ENCODE measurements around the gene MYO18A. TPM values are rescaled to one million over a fixed set of nuclear protein-coding genes. Genes with fewer than 3 reads are reported as not detected.

MYO18A gene
- total RNA-seq, 1 experiment from 2014 or later: 37.2 TPM

DNA sequence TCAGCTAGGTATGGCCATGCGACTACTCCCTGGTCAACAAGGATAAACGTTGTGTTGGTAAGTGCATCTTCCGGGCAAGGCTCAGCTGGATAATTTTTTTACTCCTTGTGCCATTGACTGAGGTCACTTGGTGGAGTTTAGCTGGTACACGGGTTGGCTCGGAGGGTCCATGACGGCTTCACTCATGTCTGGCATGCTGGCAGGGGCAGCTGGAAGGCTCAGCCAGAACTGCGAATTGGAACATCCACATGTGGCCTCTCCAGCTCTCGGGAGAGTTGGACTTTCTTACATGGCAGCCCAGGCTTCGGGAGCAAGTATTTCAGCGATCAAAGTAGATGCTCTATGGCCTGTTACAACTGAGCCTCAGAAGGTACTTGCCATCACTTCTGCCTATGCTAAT is 35.0 kb upstream of the MYO18A start:
- no peak for DNase-seq (ENCODE audit: low read depth, low spot score)
- Histone ChIP-seq H2AFZ (ENCODE audit: low read depth, low read length, poor library complexity, severe bottlenecking) (no peak overlapping the region), H3K36me3 (ENCODE audit: control insufficient read depth in 1 of 2, insufficient read depth in 2 of 2, low read length in 2 of 2) (0 out of 4 replicates have a peak, but pooled peaks cover 0 to 4% of the 10 kb centered on the region in 2 experiments), H3K79me2 (ENCODE audit: insufficient read depth, low read length) (peaks cover 6% of the 10 kb centered on the region; the same call in 1 of the 2 replicates), H3K9me3 (ENCODE audit: control insufficient read depth in 1 of 2, insufficient read depth in 1 of 2, low read depth in 1 of 2, low read length in 2 of 2) (no peaks in the 10 kb centered on the region), H4K20me1 (ENCODE audit: insufficient read depth) (no peaks in the 10 kb centered on the region), H3K4me2 (ENCODE audit: low read length) (no peak overlapping the region), H3K4me1 (ENCODE audit: control insufficient read depth in 1 of 2, insufficient read depth in 2 of 2, low read length in 2 of 2) (peaks cover 0 to 9% of the 10 kb centered on the region in 2 experiments; a peak in 1 of 4 replicates), H3K9me2 (ENCODE audit: insufficient read depth) (no peaks in the 10 kb centered on the region), H3K9ac (ENCODE audit: low read length) (no peak overlapping the region), H3K27ac (ENCODE audit: low read depth, low read length) (no peak overlapping the region), H3K27me3 (ENCODE audit: insufficient read depth, low read length) (no peaks in the 10 kb centered on the region), H3K4me3 (replicated peaks in 1 of 2; ENCODE audit: low read depth in 1 of 2, low read length in 2 of 2) (no peak overlapping the region)
- CTCF ChIA-PET: interaction anchor here (1.2 kb wide), 1 partner anchor 66 kb away, joined by 3 read pairs; no protein-coding TSS in a partner anchor
- POLR2A ChIA-PET: interaction anchor here (0.7 to 1.5 kb wide), 2 partner anchors 35 to 66 kb away, joined by 3 to 6 read pairs; partner anchors contain the start of gene MYO18A
- no TSS peak for BruUV-seq (replicated peaks)
- ATAC-seq: no peak
- RAD21 ChIA-PET (ENCODE audit: low non-redundant PET in 1 of 2, low total read pairs in 2 of 2, uncharacterized antibody in 2 of 2, unreplicated experiment in 2 of 2): no interaction called here
- TF ChIP-seq, protein P1, sequence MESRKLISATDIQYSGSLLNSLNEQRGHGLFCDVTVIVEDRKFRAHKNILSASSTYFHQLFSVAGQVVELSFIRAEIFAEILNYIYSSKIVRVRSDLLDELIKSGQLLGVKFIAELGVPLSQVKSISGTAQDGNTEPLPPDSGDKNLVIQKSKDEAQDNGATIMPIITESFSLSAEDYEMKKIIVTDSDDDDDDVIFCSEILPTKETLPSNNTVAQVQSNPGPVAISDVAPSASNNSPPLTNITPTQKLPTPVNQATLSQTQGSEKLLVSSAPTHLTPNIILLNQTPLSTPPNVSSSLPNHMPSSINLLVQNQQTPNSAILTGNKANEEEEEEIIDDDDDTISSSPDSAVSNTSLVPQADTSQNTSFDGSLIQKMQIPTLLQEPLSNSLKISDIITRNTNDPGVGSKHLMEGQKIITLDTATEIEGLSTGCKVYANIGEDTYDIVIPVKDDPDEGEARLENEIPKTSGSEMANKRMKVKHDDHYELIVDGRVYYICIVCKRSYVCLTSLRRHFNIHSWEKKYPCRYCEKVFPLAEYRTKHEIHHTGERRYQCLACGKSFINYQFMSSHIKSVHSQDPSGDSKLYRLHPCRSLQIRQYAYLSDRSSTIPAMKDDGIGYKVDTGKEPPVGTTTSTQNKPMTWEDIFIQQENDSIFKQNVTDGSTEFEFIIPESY (IDR thresholded peaks at IDR 0.05; ENCODE audit: extremely low read depth, insufficient replicate concordance, low read length): no peak
- TF ChIP-seq TCF7L2 (IDR thresholded peaks at IDR 0.05; ENCODE audit: borderline replicate concordance, extremely low read depth, insufficient read depth, insufficient read length) (no peak), SRF (IDR thresholded peaks at IDR 0.05; ENCODE audit: low read depth) (no peak), SIN3A (IDR thresholded peaks at IDR 0.05; ENCODE audit: low read depth) (no peak), POLR2A (IDR thresholded peaks at IDR 0.05; ENCODE audit: borderline replicate concordance, extremely low read depth, insufficient read depth, insufficient read length) (no peak), EZH2phosphoT487 (IDR thresholded peaks at IDR 0.05; ENCODE audit: borderline replicate concordance) (no peak), CEBPB (IDR thresholded peaks at IDR 0.05; ENCODE audit: low read depth) (no peak), EZH2 (IDR thresholded peaks at IDR 0.05) (no peak), ZFX (IDR thresholded peaks at IDR 0.05) (no peak), SP1 (IDR thresholded peaks at IDR 0.05; ENCODE audit: low read depth) (no peak), CBX3 (IDR thresholded peaks at IDR 0.05; ENCODE audit: low read depth) (no peak), JUND (IDR thresholded peaks at IDR 0.05) (no peak), EGR1 (IDR thresholded peaks at IDR 0.05; ENCODE audit: low read depth) (no peak), RAD21 (IDR thresholded peaks at IDR 0.05; ENCODE audit: low read depth) (no peak), ELF1 (IDR thresholded peaks at IDR 0.05; ENCODE audit: borderline replicate concordance, low read depth) (no peak)
- TF ChIP-seq, protein P2, sequence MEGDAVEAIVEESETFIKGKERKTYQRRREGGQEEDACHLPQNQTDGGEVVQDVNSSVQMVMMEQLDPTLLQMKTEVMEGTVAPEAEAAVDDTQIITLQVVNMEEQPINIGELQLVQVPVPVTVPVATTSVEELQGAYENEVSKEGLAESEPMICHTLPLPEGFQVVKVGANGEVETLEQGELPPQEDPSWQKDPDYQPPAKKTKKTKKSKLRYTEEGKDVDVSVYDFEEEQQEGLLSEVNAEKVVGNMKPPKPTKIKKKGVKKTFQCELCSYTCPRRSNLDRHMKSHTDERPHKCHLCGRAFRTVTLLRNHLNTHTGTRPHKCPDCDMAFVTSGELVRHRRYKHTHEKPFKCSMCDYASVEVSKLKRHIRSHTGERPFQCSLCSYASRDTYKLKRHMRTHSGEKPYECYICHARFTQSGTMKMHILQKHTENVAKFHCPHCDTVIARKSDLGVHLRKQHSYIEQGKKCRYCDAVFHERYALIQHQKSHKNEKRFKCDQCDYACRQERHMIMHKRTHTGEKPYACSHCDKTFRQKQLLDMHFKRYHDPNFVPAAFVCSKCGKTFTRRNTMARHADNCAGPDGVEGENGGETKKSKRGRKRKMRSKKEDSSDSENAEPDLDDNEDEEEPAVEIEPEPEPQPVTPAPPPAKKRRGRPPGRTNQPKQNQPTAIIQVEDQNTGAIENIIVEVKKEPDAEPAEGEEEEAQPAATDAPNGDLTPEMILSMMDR (IDR thresholded peaks at IDR 0.05 in 2 of 3, conservative IDR thresholded peaks at IDR 0.05 in 1 of 3; ENCODE audit: borderline replicate concordance in 1 of 3, insufficient read depth in 1 of 3, low read depth in 2 of 3, low read length in 2 of 3): no peak
- TF ChIP-seq, protein P3, sequence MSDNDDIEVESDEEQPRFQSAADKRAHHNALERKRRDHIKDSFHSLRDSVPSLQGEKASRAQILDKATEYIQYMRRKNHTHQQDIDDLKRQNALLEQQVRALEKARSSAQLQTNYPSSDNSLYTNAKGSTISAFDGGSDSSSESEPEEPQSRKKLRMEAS (IDR thresholded peaks at IDR 0.05): no peak
- TF ChIP-seq, protein P4, sequence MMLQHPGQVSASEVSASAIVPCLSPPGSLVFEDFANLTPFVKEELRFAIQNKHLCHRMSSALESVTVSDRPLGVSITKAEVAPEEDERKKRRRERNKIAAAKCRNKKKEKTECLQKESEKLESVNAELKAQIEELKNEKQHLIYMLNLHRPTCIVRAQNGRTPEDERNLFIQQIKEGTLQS (IDR thresholded peaks at IDR 0.05): no peak
- intact Hi-C loops (cut with micrococcal nuclease): no loop called here

Measured in HCT116 (cell line).